Effector memory CD4-positive, alpha-beta T cell (primary cell): ENCODE results near the gene VTI1B.

ENCODE experiments used
- DNase-seq, 3 donors: peaks; one replicate each; pipeline ENCODE4 v3.0.0-alpha.2; 2020
- H3K27ac ChIP-seq: 2 replicates; pipeline ENCODE4 v1.7.0; 2013; ENCODE audit warnings: mild to moderate bottlenecking, low read length, moderate library complexity; ENCODE audit not compliant: insufficient read depth, poor library complexity, severe bottlenecking
- H3K27me3 ChIP-seq: replicated peaks from 2 replicates; pipeline ENCODE4 v1.7.0; 2013; ENCODE audit warnings: mild to moderate bottlenecking, low read length; ENCODE audit not compliant: insufficient read depth, control insufficient read depth, poor library complexity, severe bottlenecking
- H3K36me3 ChIP-seq: 2 replicates; pipeline ENCODE4 v1.7.0; 2013; ENCODE audit warnings: mild to moderate bottlenecking, low read length, moderate library complexity; ENCODE audit not compliant: control insufficient read depth, insufficient read depth
- H3K4me1 ChIP-seq: 2 replicates; pipeline ENCODE4 v1.7.0; 2013; ENCODE audit warnings: low read length, mild to moderate bottlenecking; ENCODE audit not compliant: control insufficient read depth, insufficient read depth, poor library complexity, severe bottlenecking
- H3K4me3 ChIP-seq: 2 replicates; pipeline ENCODE4 v1.7.0; 2013; ENCODE audit warnings: low read length, low read depth, mild to moderate bottlenecking; ENCODE audit not compliant: insufficient read depth, poor library complexity, severe bottlenecking
- H3K9me3 ChIP-seq: 2 replicates; pipeline ENCODE4 v1.7.0; 2013; ENCODE audit warnings: mild to moderate bottlenecking, low read length, moderate library complexity; ENCODE audit not compliant: control insufficient read depth

The VTI1B gene

GRCh38 chr14:67653651-67654280 lies 20.7 kb downstream of the VTI1B start:
- no peak for DNase-seq
- Histone ChIP-seq H3K36me3 (peaks cover 69% of the 10 kb centered on the region), H3K27ac (no peak overlapping the region)

GRCh38 chr14:67652189-67652588 lies 22.2 kb downstream of the VTI1B start:
- no peak for DNase-seq
- no peak overlapping the region for H3K4me3 ChIP-seq
- H3K9me3 ChIP-seq = no peaks in the 10 kb centered on the region
- no peak overlapping the region for H3K27ac ChIP-seq
- peaks cover 71% of the 10 kb centered on the region for H3K36me3 ChIP-seq
- H3K4me1 ChIP-seq = no peaks in the 10 kb centered on the region
- H3K27me3 ChIP-seq = no peaks in the 10 kb centered on the region

More at GRCh38 chr14:67653651-67654280, 20.7 kb downstream of the VTI1B start:
- Histone ChIP-seq H3K4me3 (no peak overlapping the region), H3K27me3 (no peaks in the 10 kb centered on the region), H3K9me3 (no peaks in the 10 kb centered on the region), H3K4me1 (no peaks in the 10 kb centered on the region)

GRCh38 chr14:67650694-67651093 lies 23.7 kb downstream of the VTI1B start:
- no peak for DNase-seq

DNA sequence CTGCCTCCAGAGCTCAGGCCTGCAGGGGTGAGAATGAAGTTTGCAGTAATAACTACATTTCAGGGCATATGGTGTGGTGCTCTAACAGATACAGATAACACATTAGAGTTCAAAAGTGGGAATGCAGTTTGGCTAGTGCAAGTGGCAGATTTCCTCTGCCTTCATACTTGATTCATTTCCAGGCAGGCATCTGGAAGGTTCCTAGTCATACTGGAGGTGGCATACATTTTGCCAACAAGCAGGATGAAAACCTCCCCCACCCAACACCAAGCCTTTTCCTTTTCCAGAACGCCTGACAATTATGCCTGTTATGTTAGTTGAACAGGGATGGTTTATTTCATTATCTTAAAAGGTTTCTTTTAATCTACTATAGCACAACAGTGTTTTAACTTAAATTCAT lies 24.3 kb downstream of the VTI1B start:
- Histone ChIP-seq H3K9me3 (no peaks in the 10 kb centered on the region), H3K4me1 (no peaks in the 10 kb centered on the region), H3K27ac (no peak overlapping the region), H3K36me3 (peaks cover 53% of the 10 kb centered on the region), H3K27me3 (no peaks in the 10 kb centered on the region), H3K4me3 (no peak overlapping the region)
- DNase-seq = no peak

More at GRCh38 chr14:67650694-67651093, 23.7 kb downstream of the VTI1B start:
- Histone ChIP-seq H3K4me3 (no peak overlapping the region), H3K27ac (no peak overlapping the region), H3K4me1 (no peaks in the 10 kb centered on the region), H3K9me3 (no peaks in the 10 kb centered on the region), H3K36me3 (peaks cover 58% of the 10 kb centered on the region), H3K27me3 (no peaks in the 10 kb centered on the region)

GRCh38 chr14:67646131-67646530 lies 28.3 kb downstream of the VTI1B start:
- no peak for DNase-seq
- Histone ChIP-seq H3K27me3 (no peaks in the 10 kb centered on the region), H3K9me3 (no peaks in the 10 kb centered on the region), H3K27ac (no peak overlapping the region), H3K36me3 (peaks cover 22% of the 10 kb centered on the region), H3K4me3 (no peak overlapping the region), H3K4me1 (no peaks in the 10 kb centered on the region)

DNA sequence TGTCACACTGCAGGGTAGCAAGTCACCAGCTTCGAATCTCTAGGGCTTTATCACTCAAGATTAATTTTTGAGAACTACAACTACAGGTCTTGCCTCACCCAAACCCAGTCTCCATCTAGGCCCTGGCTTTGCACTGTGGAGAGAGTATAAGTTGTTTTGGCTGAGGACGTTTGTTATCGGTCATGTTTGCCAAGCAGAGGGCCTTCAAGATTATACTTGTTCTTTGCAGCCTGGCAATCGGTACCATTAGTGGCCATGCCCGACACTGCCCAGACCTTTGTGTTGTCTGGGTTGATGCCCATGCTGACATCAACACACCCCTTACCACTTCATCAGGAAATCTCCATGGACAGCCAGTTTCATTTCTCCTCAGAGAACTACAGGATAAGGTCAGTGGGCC lies 29.0 kb downstream of the VTI1B start:
- no peak for DNase-seq
- peaks cover 15% of the 10 kb centered on the region for H3K36me3 ChIP-seq
- no peaks in the 10 kb centered on the region for H3K9me3 ChIP-seq
- no peak overlapping the region for H3K4me3 ChIP-seq
- H3K27ac ChIP-seq = no peak overlapping the region
- no peaks in the 10 kb centered on the region for H3K4me1 ChIP-seq
- no peaks in the 10 kb centered on the region for H3K27me3 ChIP-seq

GRCh38 chr14:67644428-67644827 lies 30.0 kb downstream of the VTI1B start:
- no peak overlapping the region for H3K27ac ChIP-seq
- H3K36me3 ChIP-seq = peaks cover 7% of the 10 kb centered on the region
- no peaks in the 10 kb centered on the region for H3K9me3 ChIP-seq
- H3K27me3 ChIP-seq = no peaks in the 10 kb centered on the region
- no peak for DNase-seq
- H3K4me1 ChIP-seq = no peaks in the 10 kb centered on the region
- no peak overlapping the region for H3K4me3 ChIP-seq

DNA sequence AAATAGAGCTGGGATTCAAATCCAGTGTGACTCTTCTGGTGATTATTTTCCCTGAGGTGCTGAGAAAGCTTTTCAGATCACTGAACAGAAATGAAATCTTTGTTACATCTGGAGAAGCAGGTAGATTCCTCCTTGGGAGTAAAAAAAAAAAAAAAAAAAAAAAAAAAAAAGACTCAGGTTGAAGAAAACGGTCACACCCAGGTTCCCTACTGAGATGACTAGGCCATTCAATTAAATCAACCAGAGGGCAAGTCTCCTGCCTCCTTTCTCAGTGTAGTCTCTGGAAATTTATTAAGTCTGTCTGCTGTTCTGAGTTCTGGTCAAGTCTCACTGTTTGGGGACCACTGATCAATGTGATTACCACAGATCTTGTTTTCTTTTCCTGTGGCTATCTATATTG lies 30.7 kb downstream of the VTI1B start:
- Histone ChIP-seq H3K4me3 (no peak overlapping the region), H3K4me1 (no peaks in the 10 kb centered on the region), H3K9me3 (no peaks in the 10 kb centered on the region), H3K27ac (no peak overlapping the region), H3K36me3 (peaks cover 2% of the 10 kb centered on the region), H3K27me3 (no peaks in the 10 kb centered on the region)
- DNase-seq = no peak

- no peak for DNase-seq
- no peak overlapping the region for H3K4me3 ChIP-seq
Observed at GRCh38 chr14:67641902-67642749, 32.3 kb downstream of the VTI1B start.

DNA sequence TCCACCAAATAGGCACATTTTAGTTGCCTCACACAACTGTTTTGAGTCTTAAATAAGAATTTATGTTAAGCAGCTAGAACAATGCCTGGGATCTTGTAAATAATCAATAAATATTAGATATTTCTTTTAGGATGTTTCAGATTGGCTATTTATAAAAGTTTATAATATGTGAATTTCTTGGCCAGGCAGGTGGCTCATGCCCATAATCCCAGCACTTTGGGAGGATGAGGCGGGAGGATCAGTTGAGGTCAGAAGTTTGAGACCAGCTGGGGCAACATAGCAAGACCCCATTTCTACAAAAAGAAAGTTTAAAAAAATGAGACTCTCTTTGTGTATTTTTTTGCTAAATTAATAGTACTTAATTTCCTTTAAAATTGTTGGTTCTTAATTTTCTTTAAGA lies 33.0 kb downstream of the VTI1B start:
- DNase-seq = no peak
- Histone ChIP-seq H3K4me3 (no peak overlapping the region), H3K36me3 (no peaks in the 10 kb centered on the region), H3K27me3 (no peaks in the 10 kb centered on the region), H3K4me1 (no peaks in the 10 kb centered on the region), H3K9me3 (no peaks in the 10 kb centered on the region), H3K27ac (no peak overlapping the region)

More at GRCh38 chr14:67641902-67642749, 32.3 kb downstream of the VTI1B start:
- Histone ChIP-seq H3K4me1 (no peaks in the 10 kb centered on the region), H3K36me3 (no peaks in the 10 kb centered on the region), H3K27ac (no peak overlapping the region), H3K27me3 (no peaks in the 10 kb centered on the region), H3K9me3 (no peaks in the 10 kb centered on the region)
